HG03060 (cell line): ENCODE data around the gene EGFL7.
"Not testable (repeated sequence)": the region's sequence is repeated elsewhere in the genome, so short reads cannot be mapped to it uniquely, and the experiment has no call there.

Source experiments
- ATAC-seq: cut with Tn5 transposase; IDR thresholded peaks from one replicate; pipeline ENCODE4 v1.9.1; 2021; ENCODE audit warnings: low read depth, moderate number of reproducible peaks; ENCODE audit not compliant: unreplicated experiment

Gene EGFL7

DNA sequence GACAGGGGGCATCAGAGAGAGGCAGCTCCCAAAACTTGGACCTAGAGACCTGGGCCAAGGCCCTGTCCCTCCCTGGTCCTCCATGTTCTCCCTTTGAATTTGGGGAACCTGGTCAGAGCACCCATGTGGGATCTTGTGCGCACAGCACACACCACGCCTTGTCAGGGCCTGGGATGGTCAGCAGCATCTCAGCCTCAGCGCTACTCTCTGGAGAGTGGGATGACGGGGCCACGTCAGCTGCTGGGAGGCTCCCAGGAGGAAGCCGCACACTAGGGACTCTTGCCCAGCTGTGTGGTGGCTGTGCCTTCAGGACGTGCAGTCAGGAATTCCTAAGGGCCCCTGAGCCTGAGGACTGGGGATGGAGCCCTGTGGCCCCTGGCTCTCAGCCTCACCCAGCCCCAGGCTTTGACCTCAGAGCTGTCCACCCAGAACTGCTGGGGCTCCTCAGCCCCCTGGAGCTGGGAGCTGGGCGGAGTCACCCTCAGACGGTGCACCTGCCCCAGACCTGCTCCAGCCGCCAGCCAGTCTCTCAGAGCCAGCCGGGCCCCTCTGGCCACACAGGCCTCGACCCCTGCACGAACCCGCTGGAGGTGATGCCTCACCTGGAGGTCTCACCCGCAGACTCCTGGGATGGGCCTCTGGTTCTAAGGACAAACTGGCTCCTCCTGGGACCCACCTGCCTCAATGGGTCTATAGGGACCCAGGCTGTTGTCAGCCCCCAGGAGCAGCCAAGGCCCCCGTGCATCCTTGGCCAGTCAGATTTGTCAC, 38.3 kb upstream of the EGFL7 start:
- ATAC-seq: no peak

DNA sequence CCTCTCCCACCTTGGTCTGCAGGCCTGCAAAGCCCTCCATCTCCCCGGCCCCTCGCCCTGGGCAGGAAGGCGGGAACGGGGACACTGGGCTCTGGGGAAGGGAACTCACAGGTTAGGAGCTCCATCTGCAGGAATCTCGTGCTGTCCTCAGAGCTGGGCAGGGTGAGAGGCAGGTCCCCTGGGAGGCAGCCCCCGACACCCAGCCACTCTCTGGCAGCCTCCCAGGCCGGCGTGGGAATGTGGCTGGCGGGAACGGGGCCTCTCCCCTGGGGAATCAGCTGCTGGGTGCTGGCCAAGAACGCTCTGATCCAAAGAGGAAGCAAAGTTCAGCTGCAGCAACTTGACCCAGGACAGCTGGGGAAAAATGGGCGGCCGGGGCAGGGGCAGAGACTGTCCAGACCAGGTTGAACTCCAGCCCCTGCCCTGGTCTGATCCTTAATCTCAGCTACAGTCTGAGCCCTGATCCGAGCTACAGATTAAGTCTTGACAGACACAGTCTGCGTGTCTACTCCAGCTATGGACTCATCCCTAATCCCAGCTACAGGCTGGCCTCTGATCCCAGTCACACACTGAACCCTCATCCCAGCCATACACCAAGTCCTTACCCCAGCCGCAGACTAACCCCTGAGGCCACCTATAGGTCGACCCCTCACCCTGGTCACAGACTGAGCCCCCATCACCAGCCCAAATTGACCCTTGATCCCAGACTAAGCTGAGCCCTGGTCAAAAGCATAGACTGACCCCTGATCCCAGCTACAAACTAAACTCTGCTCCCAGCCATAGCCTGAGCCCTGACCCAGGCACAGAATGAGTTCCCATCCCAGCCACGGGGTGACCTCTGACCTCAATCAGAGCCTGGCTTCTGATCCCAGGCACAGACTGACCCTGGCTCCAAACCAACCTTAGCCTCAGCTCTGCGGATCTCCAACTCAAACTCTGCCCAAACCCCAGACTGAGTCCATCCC, 37.3 kb upstream of the EGFL7 start:
- no peak for ATAC-seq

DNA sequence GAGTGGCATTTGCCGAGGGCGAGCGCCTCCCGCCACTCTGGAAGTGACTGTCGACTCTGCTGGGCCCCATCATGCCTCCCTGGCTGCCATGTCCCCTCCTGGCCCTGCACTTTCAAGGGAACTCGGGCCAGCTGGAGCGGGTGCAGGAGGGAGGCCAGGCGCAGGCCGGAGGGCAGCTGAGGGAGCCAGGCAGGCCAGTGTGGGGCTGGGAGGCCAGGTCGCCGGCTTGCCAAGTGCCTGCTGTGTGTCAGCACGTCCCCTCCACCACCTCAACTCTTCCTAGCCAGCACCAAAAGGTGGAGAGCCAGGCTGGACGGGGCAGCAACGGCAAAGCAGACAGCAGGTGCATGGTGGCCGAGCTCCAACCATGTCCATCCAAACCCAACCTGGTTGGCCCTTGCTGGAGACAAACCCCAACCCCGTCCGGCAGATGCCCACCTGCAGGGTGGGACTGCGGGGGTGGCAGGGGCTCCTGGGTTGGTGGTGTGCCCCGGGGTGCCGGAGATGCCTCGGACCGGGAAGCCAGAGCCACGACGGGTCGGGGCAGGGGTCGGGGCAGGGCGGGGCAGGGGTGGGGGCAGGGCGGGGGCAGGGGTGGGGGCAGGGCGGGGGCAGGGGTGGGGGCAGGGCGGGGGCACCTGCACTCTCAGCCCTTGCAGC, 36.5 kb upstream of the EGFL7 start:
- ATAC-seq: no peak

DNA sequence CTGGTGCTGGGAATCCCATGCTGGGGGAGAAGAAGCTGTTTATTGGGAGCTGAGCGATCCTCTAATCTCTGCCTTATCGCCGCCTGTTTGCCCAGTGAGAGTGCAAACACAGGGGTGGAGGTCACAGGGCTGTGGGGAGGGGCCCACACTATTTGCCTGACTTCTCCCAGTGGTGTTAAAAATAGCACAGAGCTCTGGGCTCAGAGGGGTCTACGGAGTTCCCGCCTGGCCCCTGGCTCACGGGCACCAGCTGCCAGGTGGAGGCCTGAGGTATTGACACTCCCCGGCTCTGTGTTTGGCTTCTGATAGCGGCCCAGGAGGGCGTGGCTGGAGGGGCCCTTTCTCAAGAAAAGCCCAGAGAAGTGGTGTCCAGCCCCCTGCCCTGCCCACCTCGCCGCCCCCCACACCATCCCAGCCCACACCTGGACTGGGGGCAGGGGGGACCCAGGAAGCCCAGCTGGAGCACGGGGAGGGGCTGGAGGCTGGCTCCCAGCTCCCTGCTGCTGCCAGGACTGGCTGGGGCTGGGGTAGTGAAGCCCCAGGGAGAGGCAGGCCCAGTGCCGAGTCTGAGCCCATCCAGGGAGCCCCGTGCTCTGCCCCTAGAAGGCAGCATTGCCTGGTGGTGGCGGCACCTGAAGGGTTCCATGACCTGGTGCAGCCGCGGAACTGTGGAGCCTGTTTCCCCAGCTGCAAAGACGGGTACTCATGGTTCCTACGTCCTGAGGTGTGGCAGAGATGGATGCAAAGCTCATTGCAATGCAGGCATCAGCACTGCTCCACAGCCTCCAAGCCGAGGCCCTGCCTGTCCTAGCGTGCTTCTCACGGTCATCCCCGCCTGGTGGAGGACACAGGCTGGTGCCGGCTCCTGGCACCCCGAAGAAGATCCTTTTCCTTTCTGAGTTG, 35.7 kb upstream of the EGFL7 start:
- ATAC-seq: no peak

DNA sequence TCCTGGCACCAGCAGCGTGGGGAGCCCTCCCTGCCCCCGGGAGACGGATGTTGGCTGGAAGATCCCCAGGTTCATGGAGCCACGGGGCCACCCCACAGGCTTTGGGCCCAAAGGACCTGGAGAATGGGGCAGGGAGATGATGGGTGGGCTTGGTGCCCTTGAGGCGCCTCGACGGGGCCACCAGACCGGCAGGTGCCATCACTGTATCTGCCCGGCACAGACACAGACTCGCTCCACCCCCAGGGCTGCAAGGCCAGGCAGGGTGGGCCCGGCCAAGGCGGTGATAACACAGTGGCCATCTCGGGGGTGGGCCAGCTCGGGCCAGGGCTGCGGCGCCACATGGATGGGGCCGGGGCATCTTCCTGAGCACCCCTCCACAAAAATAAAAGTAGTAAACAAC, 35.0 kb upstream of the EGFL7 start:
- no peak for ATAC-seq

DNA sequence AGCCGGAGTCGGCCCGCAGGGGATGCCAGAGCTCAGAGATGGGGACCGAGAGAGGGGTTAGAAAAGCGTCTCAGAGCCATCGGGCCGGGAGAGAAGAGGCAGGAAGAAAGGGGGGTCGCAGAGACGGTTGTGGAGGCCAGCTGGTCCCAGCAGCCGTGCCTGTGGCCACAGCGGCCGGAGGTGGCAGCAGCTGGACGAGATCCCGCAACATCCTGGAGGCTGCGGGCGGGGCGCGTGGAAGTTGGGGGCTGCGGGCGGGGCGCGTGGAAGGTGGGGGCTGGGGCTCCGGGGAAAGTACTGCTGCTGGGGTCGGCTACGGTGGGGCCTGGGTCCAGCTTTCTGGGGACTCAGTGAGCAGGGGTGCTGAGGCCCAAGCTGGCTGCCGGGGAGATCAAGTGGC, 34.4 kb upstream of the EGFL7 start:
- no peak for ATAC-seq

DNA sequence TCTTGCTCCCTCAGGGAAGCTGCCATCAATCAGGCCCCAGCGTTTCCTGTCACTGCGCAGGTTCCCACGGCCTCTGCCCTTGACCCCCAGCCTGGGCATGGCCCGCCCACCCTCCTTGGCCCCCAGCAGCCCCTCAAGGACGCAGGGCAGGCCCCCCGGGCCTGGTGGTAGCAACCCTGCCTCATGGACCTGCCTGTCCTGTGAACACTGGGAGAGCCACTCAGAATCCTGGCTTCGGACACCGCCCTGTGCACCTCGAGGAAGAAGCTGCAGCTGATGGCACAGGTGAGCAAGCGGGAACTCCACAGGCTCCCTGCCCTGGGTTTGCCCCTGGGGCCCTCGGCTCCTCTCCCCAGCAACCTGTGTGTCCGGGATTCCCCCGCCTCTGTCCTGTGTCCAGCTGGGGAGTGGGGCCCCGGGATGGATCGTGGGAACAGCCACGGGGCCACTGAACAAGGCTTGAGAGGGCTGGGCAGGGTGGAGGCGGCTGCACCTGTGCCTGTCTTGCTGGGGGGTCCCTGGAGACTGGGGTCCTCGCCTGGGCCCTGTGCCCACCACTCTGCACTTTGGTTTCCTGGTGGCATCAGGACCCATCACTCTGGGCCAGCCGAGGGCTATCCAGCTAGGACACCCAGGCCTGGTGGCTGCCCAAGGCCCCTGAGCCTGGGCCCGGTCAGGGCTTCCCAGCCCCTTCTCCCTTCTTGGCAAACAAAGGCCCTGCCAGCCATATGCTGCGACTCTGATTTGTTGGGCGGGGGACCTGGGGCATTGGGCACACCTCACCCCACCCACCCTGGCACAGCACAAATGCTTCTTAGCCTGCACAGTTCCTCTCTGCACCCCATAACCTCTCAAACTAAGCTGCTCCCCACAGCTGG, 33.5 kb upstream of the EGFL7 start:
- ATAC-seq: no peak

DNA sequence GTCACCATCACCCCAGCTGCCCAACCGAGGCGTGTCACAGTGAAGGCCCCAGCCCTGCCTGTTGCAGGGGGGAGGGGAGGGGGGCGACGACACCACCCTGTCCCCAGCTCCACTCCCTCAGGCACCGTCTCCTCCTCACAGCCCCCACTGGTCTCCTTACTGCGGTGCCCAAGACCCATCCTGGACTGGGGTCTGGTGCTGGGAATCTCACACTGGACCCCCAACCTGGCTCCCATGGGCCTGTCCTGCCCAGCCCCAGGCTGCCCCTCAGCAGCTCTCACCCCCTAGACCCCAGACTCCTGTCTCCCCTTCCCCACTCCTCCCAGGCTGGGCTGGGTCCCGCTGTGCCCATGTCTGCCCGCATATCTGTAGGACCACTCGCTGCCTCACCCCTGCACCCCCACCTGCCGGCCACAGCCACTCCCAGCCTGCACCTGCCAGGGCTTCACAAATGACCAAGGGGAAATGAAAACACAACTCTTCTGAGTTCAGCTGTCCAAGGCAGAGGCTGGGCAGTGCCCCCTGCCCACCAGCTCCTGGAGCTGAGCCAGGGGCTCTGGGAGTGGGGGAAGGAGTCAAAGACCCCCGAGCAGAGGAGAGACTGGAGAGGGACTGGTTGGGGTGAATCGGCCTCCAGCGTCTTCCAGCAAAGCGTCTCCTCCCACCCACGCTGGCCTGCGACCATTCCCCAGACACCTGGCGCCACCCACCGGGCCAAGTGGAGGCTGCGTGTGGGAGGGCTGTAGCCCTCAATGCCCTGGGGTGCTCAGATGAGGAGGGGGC, 32.6 kb upstream of the EGFL7 start:
- ATAC-seq: no peak

DNA sequence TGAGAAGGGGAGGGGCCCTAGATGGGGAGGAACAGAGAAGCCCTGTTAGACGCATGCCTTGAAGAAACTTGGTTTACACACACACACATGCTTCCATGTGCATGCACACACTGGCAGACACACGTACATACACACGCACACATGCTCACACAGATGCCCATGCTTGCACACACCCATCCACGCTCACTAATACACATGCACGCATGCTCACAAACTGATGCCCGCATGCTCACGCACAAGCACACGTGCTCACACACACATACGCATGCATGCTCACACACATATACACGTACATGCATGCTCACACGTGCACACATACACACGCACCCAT, 32.1 kb upstream of the EGFL7 start:
- ATAC-seq: no peak

DNA sequence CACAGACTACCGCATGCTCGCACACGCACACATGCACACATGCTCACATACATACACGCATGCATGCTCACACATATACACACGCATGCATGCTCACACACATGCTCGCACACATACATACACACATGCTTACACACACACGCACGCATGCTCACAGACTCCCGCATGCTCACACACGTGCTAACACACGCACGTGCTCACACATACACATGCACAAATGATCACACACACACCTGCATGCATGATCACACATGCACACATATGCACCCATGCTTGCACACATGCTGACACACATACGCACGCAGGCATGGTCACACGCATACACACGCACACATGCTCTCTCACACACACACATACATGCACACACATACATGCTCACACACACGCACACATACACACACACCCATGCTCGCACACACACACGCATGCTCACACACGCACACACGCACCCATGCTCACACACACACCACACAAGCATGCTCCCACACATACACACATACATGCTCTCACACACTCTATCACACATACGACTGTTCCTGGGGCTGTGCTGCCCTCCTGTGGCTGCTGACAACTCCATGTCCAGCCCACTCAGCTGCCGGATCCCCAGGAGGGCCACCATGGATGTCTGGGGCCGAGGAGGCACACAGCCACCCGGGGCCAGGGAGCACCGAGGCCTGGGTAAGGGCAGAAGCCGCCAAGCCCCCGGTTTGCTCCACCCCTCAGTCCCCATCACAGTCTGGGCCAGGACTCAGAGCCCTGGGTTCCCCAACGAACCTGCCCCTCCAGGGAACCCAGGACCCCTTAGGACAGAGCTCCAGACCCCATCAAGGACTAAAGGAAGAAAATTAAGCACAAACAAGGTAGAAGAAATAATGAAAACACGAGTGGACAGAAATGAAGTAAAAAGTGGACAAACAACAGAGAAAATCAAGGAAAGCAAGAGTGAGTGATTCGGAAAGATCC, 31.4 kb upstream of the EGFL7 start:
- ATAC-seq: no peak

DNA sequence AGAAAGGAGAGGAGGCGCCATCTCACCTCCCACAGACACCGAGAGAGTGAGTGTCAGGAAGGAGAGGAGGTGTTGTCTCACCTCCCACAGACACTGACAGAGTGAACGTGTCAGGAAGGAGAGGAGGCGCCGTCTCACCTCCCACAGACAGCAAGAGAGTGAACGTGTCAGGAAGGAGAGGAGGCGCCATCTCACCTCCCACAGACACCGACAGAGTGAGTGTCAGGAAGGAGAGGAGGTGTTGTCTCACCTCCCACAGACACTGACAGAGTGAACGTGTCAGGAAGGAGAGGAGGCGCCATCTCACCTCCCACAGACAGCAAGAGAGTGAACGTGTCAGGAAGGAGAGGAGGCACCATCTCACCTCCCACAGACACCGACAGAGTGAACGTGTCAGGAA, 30.6 kb upstream of the EGFL7 start:
- not testable (repeated sequence) for ATAC-seq

DNA sequence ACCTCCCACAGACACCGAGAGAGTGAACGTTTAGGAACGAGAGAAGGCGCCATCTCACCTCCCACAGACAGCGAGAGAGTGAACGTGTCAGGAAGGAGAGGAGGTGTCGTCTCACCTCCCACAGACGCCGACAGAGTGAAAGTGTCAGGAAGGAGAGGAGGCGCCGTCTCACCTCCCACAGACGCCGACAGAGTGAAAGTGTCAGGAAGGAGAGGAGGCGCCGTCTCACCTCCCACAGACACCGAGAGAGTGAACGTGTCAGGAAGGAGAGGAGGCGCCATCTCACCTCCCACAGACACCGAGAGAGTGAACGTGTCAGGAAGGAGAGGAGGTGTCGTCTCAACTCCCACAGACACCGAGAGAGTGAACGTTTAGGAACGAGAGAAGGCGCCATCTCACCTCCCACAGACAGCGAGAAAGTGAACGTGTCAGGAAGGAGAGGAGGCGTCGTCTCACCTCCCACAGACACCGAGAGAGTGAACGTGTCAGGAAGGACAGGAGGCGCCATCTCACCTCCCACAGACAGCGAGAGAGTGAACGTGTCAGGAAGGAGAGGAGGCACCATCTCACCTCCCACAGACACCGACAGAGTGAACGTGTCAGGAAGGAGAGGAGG, 30.1 kb upstream of the EGFL7 start:
- not testable (repeated sequence) for ATAC-seq

DNA sequence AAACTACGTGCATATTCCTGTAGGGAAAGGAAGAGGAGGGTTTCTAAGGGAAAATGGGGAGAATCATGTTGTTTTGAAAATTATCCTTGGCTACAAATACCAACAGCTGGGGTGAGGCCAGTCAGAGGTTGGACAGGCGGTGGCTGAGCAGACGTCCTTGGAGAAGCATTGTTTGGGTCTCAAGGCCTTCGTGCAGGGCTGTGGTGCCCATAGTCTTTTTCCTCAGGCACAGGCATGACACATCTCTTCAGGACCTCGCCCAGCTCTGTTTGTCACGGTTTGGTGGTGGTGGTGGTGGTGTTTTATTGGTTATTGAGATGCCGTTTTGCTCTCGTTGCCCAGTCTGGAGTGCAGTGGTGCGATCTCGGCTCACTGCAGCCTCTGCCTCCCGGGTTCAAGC, 27.8 kb upstream of the EGFL7 start:
- ATAC-seq: no peak

DNA sequence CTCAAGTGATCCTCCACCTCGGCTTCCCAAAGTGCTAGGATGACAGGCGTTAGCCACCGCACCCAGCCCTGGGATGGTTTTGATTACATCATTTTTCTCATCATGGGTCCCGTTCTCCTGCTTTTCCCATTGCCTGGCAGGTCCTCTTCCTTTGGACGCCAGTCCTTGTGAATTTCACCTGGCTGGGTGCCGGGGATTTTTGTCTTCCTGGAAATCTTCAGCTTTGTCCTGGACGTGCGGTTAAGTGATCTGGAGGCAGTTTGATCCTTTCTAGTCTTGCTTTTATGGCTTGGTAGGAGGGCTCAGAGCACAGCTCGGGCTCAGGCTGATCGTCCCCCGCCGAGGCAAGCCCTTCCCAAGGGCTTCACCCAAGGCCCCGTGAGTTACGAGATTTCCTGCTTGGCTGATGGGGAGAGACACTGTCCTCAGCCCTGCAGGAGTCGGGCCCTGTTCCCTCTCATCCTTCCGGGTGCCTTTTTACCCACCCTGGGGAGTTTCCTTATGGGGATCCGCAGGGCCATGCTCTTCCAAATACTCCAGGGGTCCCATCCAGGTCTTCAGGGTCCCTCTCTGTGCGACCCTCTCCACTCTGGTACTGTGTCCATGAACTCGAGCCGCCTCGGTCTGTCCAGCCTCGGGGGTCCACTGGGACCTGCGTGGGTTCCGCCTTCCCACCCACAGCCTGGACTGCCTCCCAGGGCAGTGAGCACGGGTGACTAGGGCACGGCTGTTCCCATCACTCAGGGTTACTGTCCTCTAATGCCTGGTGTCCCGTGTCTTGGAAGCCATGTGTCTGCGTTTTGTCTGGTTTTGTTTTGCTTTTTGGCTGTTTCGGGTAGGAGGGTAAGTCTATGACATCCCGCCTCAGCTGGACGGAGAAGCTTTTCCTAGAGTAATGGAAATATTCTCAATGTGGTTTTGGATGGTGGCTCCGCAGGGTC, 22.3 kb upstream of the EGFL7 start:
- ATAC-seq: no peak

DNA sequence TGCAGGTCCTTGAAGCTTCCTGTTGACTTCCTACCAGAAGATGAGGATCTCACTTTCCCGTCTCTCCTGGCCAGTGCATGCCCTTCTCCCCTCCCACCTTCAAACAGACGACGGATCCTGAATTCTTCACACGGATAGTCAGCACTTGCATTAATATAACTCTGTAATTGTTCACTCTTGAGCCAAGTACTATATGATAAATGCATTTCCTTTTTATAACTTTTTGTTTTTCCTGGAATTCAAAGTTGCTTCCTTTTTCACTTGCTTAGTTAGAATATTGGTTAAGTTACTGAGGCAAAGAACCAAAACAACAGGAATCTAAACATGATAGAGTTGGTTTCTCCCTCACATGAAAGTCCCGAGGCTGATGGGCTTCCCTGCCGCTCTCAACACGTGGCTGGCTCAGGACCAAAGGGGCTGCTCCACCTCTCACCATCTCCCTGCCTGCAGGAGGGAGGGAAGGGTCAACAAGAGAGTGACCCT, 20.2 kb upstream of the EGFL7 start:
- no peak for ATAC-seq
